ENCODE measurements around the gene CAMK2D.

CAMK2D gene

GRCh38 chr4:113607147-113607720, 154.3 kb downstream of the CAMK2D start:
- DNase-seq (ENCODE audit: low read depth in 2 of 2), result no peak

DNA sequence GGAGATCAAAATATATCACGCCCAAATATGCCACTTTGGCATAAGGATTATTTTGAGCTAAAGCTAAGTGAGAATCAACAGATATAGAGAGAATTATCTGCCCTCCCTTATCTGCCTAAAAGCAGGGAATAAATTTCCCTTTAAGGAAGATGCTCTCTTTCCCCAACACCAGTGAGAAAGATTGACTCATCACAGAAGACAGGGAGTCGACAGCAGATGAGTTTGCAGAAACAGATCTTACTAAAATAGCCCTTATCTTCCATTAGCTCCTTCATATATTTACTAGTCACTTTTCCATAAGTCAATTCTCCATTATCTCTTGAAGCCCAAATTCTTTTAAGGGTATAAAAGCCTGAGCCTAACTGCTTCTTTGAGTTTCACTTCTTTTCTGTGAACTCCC, 156.6 kb downstream of the CAMK2D start:
- DNase-seq (ENCODE audit: low read depth in 2 of 2), result no peak

GRCh38 chr4:113603911-113604310, 157.6 kb downstream of the CAMK2D start:
- DNase-seq (ENCODE audit: low read depth in 2 of 2), result peak in 1 of 2 experiments; percentile 26

DNA sequence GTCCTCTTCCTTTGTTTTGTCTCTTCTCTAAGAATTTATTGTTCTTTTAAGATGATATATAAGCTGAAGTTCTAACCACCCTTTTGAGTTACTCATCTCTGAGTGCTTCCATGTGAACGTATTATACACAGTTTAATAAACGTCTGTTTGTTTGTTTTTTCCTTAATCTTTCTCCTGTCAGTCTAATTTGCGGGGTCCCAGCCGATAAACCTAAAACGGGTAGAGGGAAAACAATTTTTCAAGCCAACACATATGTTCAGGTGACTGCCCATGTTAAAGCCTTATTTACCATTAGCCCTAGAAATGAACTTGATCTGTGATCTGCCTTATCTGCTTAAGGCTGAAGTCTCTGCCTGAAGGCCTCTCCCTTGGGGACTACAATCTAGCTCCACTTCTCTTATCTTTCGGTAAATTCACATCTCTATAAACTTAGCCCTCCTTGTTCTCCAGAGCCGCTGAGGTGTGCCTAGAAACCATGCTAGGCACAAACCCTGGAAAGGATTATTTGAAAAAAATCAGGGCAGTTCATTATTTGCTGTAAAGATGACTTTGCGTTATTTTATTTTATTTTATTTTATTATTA, 158.8 kb downstream of the CAMK2D start:
- DNase-seq (ENCODE audit: low read depth in 2 of 2), result no peak

GRCh38 chr4:113601636-113602035, 159.9 kb downstream of the CAMK2D start:
- DNase-seq (ENCODE audit: low read depth in 2 of 2), result no peak

GRCh38 chr4:113596396-113596795, 165.1 kb downstream of the CAMK2D start:
- no peak for DNase-seq (ENCODE audit: low read depth in 2 of 2)

DNA sequence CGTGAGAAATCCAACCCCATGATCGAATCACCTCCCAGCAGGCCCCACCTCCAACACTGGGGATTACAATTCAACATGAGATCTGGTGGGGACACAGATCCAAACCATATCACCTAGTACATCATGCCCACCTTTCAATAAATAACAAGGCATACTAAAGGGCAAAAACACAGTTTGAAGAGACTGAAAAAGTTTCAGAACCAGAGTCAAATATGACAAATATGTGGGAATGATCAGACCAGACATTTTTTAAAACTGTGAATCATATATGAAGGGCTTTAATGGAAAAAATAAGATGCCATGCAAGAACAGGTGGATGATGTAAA, 167.3 kb downstream of the CAMK2D start:
- no peak for DNase-seq (ENCODE audit: low read depth in 2 of 2)

GRCh38 chr4:113593400-113594230, 167.9 kb downstream of the CAMK2D start:
- DNase-seq (ENCODE audit: low read depth in 2 of 2), result no peak

- DNase-seq (ENCODE audit: low read depth in 2 of 2), result peak in 1 of 2 experiments; percentile 33
Observed at GRCh38 chr4:113591982-113592381, 169.6 kb downstream of the CAMK2D start.

DNA sequence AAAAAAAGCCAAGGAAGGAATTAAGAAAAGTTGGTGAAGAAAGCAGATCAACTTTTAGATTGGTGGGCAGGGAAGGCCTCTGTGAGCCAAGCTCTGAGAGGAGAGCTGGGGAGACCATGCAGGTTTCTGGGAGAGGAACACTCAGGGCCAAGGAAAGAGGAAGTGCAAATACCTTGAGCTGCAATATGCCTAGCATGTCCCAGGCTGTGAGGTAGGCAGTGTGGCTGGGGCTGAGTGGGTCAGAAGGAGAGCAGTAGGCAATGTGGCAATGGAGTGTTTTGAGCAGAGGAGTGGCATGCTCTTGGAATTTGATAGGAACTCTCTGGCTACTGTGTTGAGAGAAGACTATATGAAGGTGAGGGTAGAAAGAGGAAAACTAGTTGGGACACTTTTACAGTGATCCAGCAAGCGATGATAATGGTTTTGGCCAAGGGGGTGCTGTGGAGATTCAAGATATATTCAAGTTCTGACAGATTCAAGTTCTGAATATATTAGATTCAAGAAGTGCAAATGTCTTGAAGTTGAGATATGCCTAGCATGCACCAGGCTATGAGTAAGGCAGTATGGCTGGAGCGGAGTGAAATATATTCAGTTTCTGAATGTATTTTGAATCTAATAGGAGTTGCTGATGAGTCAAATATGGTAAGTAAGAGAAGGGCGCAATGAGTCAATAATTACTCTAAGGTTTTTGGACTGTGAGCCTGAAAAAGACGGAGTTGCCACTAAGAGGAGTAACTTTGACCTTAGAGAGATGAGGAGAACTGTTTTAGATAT, 172.5 kb downstream of the CAMK2D start:
- no peak for DNase-seq (ENCODE audit: low read depth in 2 of 2)

- no peak for DNase-seq (ENCODE audit: low read depth in 2 of 2)
Observed at GRCh38 chr4:113587640-113588275, 173.8 kb downstream of the CAMK2D start.

- no peak for DNase-seq (ENCODE audit: low read depth in 2 of 2)
Observed at GRCh38 chr4:113587156-113587555, 174.4 kb downstream of the CAMK2D start.

- no peak for DNase-seq (ENCODE audit: low read depth in 2 of 2)
Observed at GRCh38 chr4:113586072-113586471, 175.5 kb downstream of the CAMK2D start.

DNA sequence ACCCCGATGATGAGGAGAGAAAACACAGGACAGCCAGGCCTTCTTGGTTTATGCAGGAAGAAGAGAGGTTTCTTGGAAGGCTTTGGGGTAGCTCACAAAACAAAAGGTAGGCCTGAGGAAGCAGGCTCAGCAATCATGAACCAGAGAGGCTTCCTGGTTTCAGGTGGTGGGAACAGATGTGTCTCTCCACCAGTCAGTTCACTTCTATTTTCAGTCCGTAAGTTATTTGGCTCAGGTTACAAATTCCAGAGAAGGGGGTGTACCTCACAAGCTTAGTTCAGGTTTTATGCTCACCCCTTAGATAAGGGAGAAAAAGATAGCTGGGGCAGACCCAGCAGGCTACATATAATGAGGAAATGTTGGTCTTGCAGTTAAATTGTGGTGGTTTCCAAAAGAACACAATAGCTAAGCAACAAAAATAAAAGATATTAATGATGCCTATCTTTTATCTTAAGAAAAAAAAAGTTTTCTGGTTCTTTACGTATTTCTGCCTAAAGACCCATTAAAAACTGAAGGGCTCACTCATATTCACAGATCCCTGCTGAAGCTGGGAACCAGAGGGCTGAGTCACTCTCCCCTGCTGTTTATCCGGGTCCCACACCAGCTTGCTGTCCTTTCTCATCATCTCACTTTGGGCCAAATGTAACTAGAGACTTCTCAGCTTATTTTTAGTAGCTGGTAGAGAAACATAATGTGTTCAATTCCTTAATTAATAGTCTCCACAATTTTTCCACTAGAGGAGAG, 177.0 kb downstream of the CAMK2D start:
- DNase-seq (ENCODE audit: low read depth in 2 of 2), result peak in 1 of 2 experiments; percentile 30

GRCh38 chr4:113582737-113583136, 178.8 kb downstream of the CAMK2D start:
- DNase-seq (ENCODE audit: low read depth in 2 of 2), result no peak

DNA sequence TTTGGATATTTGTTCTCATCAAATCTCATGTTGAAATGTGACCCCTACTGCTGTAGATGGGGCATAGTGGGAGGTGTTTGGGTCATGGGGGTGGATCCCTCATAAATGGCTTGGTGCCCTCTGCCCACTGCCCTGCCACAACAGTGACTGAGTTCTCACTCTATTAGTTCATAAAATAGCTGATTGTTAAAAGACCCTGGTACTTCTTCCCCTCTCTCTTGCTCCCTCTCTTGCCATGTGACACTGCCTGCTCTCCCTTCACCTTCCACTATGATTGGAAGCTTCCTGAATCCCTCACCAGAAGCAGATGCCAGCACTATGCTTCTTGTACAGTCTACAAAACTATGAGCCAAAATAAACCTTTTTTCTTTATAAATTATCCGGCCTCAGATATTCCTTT, 182.2 kb downstream of the CAMK2D start:
- DNase-seq (ENCODE audit: low read depth in 2 of 2), result no peak

GRCh38 chr4:113576947-113577678, 184.4 kb downstream of the CAMK2D start:
- no peak for DNase-seq (ENCODE audit: low read depth in 2 of 2)

DNA sequence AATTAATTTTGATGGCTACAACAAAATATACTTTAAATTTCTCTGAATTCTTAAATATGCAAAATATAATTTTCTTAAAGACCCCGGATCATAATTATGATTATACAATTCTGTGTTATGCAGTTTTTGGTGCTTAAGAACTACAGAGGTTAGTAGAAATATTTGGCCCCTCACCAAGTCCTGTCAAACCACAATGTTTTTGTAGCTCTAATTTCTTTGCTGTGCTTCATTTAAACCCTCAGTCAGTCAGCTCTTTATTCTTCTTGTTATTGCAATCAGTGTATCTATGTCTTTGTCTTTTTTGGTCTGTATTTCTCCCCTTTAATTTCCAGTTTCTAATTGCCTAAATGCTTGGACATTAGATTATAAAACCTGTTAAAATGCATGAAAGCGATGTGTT, 186.1 kb downstream of the CAMK2D start:
- peak; percentile 45 to 53 for DNase-seq (ENCODE audit: low read depth in 2 of 2)

DNA sequence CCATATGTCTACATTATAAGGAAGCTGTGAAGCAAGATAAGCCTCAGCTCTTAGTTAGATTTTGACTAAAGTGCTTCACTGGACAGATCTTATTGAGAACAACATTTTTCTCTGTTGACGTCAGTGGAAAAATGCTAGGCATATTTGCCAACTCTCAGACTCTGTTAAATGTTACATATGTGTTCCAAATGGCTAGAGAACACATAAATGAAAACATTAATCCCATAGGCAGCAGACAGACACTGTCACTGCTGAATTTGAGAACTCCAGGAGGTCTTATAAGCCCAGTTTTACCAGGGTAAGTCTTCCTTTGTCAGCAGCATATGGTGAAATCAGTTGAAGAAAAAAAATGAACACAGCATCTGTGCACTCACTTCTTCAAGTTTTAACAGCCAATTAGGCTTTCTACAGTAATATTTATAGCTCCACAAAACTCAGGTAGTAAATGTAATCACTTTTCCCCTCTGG, 186.9 kb downstream of the CAMK2D start:
- peak; percentile 70 to 71 for DNase-seq (ENCODE audit: low read depth in 2 of 2)

- DNase-seq (ENCODE audit: low read depth in 2 of 2), result no peak
Observed at GRCh38 chr4:113572620-113573019, 188.9 kb downstream of the CAMK2D start.

Measured in fibroblast of skin of left biceps (primary cell).